HepG2 (cell line): ENCODE data around the gene GSDME. TPM values are rescaled to one million over a fixed set of nuclear protein-coding genes. Genes with fewer than 3 reads are reported as not detected.
A peak's percentile ranks its signal among the peaks of the same experiment; 100 is the strongest.

Source experiments
- ATAC-seq: fragments of 200-7000 bp; cut with Tn5 transposase; 3 replicates; pipeline ENCODE4 v1.9.1; 2020; ENCODE audit warnings: mild to moderate bottlenecking, moderate library complexity
- BruUV-seq: library from RNA; stranded (reverse); fragments of 400-500 nt; replicated peaks from 2 replicates; lab custom pipeline; 2021; lab: Mats Ljungman, UMichigan
- CTCF ChIA-PET: fragments of 300-600 bp; formaldehyde crosslinking; extraction: SDS; loops from one replicate; lab custom pipeline; 2021; ENCODE audit warnings: low total read pairs, inconsistent platforms, low intra/inter-chr PET ratio; lab: Yijun Ruan, JAX
- POLR2A ChIA-PET: fragments of 350-600 bp; sonication (Branson Sonifier 250); formaldehyde crosslinking; loops from one replicate; lab custom pipeline; 2020; ENCODE audit warnings: antibody characterized with exemption, inconsistent platforms; lab: Yijun Ruan, JAX
- DNase-seq: peaks from one replicate; pipeline ENCODE4 v3.0.0-alpha.2; 2015; ENCODE audit warnings: low spot score
- FAIRE-seq: peaks from 3 replicates; lab custom pipeline; 2011; peaks lifted over from hg19 to GRCh38; lab: Jason Lieb, UNC
- H2AFZ ChIP-seq: one replicate; pipeline ENCODE4 v1.6.1; 2011; ENCODE audit warnings: low read length, inconsistent platforms
- H3K27ac ChIP-seq: fragments of 300-600 bp; 3 replicates; pipeline ENCODE4 v1.8.0; 2011; ENCODE audit warnings: mixed run types, mild to moderate bottlenecking, mixed read lengths, low read length, inconsistent platforms; ENCODE audit not compliant: insufficient read depth; ENCODE audit errors: extremely low read length
- H3K27me3 ChIP-seq, 2 experiments: fragments of 200-600 bp in 1 of 2; 2 replicates in 1 of 2; 3 replicates in 1 of 2; pipeline versions ENCODE4 v1.6.0 to v1.8.0; 2011; ENCODE audit warnings: low read length in 2 of 2, mild to moderate bottlenecking in 2 of 2, moderate library complexity in 2 of 2, inconsistent platforms in 1 of 2; ENCODE audit not compliant: insufficient read depth in 2 of 2, control insufficient read depth in 1 of 2
- H3K36me3 ChIP-seq, 2 experiments: fragments of 200-600 bp in 1 of 2; replicated peaks in 1 of 2; 2 replicates in 1 of 2; 3 replicates in 1 of 2; pipeline versions ENCODE4 v1.5.1 to v1.8.0; 2011; ENCODE audit warnings: low read length in 2 of 2, inconsistent platforms in 1 of 2; ENCODE audit not compliant: insufficient read depth in 2 of 2, control insufficient read depth in 1 of 2
- H3K4me1 ChIP-seq: 2 replicates; pipeline ENCODE4 v1.5.1; 2012; ENCODE audit warnings: low read length, inconsistent platforms; ENCODE audit not compliant: insufficient read depth
- H3K4me2 ChIP-seq: 2 replicates; pipeline ENCODE4 v1.6.0; 2011; ENCODE audit warnings: low read depth, low read length, inconsistent platforms
- H3K4me3 ChIP-seq, 3 experiments: fragments of 200-600 bp in 1 of 3; sonication (generic), shearing (Covaris generic) in 1 of 3; replicated peaks in 1 of 3; 2 replicates each; pipeline ENCODE4 v1.5.1; 2011 to 2016; ENCODE audit warnings: low read length in 3 of 3, inconsistent platforms in 2 of 3, low read depth in 2 of 3, mild to moderate bottlenecking in 2 of 3, control low read depth in 1 of 3, mixed read lengths in 1 of 3; ENCODE audit not compliant: insufficient read depth in 1 of 3
- H3K79me2 ChIP-seq: one replicate; pipeline ENCODE4 v1.6.1; 2011; ENCODE audit warnings: low read length, inconsistent platforms; ENCODE audit not compliant: insufficient read depth
- H3K9ac ChIP-seq: 2 replicates; pipeline ENCODE4 v1.6.0; 2011; ENCODE audit warnings: mild to moderate bottlenecking, low read depth, low read length, inconsistent platforms; ENCODE audit not compliant: insufficient read depth
- H3K9me3 ChIP-seq: 2 replicates; pipeline ENCODE4 v1.5.1; 2012; ENCODE audit warnings: mild to moderate bottlenecking, low read length
- H4K20me1 ChIP-seq: 2 replicates; pipeline ENCODE4 v1.6.0; 2011; ENCODE audit warnings: inconsistent platforms, mild to moderate bottlenecking, low read length, moderate library complexity; ENCODE audit not compliant: insufficient read depth
- SMAD1 ChIP-seq: sonication (generic); formaldehyde crosslinking; IDR thresholded peaks from 2 replicates; pipeline ENCODE4 v1.4.0; 2020; ENCODE audit warnings: missing genetic modification reagents, low read depth, mild to moderate bottlenecking, borderline replicate concordance
- ZNF263 ChIP-seq: sonication (generic); formaldehyde crosslinking; IDR thresholded peaks from 2 replicates; pipeline ENCODE4 v1.4.0; 2020; ENCODE audit warnings: missing genetic modification reagents
- ZNF678 ChIP-seq: sonication (generic); formaldehyde crosslinking; IDR thresholded peaks from 2 replicates; pipeline ENCODE4 v1.4.0; 2020; ENCODE audit warnings: mild to moderate bottlenecking, missing genetic modification reagents
- WGBS: methylation state at CpG from one replicate; pipeline ENCODE4 v1.1.6; 2017; ENCODE audit warnings: low lambda C conversion rate; 5-methylcytosine and 5-hydroxymethylcytosine counted together
- in situ Hi-C: cut with HindIII; loops from 2 replicates; pipeline ENCODE4 v1.10.0; 2017; ENCODE audit warnings: low pct_unique_long_range_greater_than_20kb; ENCODE audit not compliant: extremely low pct_ligation_motif_present
- intact Hi-C: fragments of 100-400 bp; cut with micrococcal nuclease; formaldehyde crosslinking; loops from one replicate; pipeline ENCODE4 v1.10.0; 2022; ENCODE audit not compliant: unreplicated experiment
- polyA plus RNA-seq, 8 experiments: library from polyadenylated mRNA; depleted of rRNA in 3 of 8; stranded (reverse) in 7 of 8; unstranded in 1 of 8; fragments of >200 nt; fragmentation: Illumina TruSeq in 4 of 8; extraction: Trizol in 4 of 8; gene quantifications; 2 replicates each; pipeline versions ENCODE4 v1.2.1 to v1.2.3, GENCODE V29; 2011 to 2016; ENCODE audit warnings: low read depth in 4 of 8, missing spikeins in 1 of 8, mixed read lengths in 1 of 8; ENCODE audit not compliant: insufficient read depth in 1 of 8
- total RNA-seq, 5 experiments: library from RNA; depleted of rRNA; stranded (reverse); fragments of >200 nt; fragmentation: Illumina TruSeq; extraction: Trizol; gene quantifications; 2 replicates each; pipeline ENCODE4 v1.2.3, GENCODE V29; 2016; ENCODE audit warnings: low read depth in 1 of 5
- TF ChIP-seq, protein P1 (sequence below): sonication (generic); formaldehyde crosslinking; IDR thresholded peaks from 2 replicates; pipeline ENCODE4 v1.5.0; 2020; ENCODE audit warnings: mild to moderate bottlenecking, missing genetic modification reagents, borderline replicate concordance

GSDME gene
- total and polyA plus RNA-seq, 2 of the 13 experiments (the other 11 are each of a cell fraction or from before 2014, with no cell fraction given): 19.2 to 28.2 TPM

DNA sequence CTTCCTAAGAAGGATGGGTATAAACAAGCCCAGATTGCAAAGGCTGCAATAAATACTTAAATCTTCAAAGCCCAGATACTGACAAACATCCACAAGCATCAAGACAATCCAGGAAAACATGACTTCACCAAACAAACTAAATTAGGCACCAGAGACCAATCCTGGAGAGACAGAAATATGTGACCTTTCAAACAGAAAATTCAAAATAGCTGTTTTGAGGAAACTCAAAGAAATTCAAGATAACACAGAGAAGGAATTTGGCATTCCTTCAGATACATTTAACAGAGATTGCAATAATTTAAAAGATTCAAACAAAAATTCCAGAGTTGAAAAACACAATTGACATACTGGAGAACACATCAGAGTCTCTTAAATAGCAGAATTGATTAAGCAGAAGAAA, 23.0 kb downstream of the GSDME start (continued):
- TF ChIP-seq, protein P1, sequence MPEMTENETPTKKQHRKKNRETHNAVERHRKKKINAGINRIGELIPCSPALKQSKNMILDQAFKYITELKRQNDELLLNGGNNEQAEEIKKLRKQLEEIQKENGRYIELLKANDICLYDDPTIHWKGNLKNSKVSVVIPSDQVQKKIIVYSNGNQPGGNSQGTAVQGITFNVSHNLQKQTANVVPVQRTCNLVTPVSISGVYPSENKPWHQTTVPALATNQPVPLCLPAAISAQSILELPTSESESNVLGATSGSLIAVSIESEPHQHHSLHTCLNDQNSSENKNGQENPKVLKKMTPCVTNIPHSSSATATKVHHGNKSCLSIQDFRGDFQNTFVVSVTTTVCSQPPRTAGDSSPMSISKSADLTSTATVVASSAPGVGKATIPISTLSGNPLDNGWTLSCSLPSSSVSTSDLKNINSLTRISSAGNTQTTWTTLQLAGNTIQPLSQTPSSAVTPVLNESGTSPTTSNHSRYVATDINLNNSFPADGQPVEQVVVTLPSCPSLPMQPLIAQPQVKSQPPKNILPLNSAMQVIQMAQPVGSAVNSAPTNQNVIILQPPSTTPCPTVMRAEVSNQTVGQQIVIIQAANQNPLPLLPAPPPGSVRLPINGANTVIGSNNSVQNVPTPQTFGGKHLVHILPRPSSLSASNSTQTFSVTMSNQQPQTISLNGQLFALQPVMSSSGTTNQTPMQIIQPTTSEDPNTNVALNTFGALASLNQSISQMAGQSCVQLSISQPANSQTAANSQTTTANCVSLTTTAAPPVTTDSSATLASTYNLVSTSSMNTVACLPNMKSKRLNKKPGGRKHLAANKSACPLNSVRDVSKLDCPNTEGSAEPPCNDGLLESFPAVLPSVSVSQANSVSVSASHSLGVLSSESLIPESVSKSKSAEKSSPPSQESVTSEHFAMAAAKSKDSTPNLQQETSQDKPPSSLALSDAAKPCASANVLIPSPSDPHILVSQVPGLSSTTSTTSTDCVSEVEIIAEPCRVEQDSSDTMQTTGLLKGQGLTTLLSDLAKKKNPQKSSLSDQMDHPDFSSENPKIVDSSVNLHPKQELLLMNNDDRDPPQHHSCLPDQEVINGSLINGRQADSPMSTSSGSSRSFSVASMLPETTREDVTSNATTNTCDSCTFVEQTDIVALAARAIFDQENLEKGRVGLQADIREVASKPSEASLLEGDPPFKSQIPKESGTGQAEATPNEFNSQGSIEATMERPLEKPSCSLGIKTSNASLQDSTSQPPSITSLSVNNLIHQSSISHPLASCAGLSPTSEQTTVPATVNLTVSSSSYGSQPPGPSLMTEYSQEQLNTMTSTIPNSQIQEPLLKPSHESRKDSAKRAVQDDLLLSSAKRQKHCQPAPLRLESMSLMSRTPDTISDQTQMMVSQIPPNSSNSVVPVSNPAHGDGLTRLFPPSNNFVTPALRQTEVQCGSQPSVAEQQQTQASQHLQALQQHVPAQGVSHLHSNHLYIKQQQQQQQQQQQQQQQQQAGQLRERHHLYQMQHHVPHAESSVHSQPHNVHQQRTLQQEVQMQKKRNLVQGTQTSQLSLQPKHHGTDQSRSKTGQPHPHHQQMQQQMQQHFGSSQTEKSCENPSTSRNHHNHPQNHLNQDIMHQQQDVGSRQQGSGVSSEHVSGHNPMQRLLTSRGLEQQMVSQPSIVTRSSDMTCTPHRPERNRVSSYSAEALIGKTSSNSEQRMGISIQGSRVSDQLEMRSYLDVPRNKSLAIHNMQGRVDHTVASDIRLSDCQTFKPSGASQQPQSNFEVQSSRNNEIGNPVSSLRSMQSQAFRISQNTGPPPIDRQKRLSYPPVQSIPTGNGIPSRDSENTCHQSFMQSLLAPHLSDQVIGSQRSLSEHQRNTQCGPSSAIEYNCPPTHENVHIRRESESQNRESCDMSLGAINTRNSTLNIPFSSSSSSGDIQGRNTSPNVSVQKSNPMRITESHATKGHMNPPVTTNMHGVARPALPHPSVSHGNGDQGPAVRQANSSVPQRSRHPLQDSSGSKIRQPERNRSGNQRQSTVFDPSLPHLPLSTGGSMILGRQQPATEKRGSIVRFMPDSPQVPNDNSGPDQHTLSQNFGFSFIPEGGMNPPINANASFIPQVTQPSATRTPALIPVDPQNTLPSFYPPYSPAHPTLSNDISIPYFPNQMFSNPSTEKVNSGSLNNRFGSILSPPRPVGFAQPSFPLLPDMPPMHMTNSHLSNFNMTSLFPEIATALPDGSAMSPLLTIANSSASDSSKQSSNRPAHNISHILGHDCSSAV (CRISPR knock-in tag): no peak
- TF ChIP-seq SMAD1 (CRISPR knock-in tag): no peak

DNA sequence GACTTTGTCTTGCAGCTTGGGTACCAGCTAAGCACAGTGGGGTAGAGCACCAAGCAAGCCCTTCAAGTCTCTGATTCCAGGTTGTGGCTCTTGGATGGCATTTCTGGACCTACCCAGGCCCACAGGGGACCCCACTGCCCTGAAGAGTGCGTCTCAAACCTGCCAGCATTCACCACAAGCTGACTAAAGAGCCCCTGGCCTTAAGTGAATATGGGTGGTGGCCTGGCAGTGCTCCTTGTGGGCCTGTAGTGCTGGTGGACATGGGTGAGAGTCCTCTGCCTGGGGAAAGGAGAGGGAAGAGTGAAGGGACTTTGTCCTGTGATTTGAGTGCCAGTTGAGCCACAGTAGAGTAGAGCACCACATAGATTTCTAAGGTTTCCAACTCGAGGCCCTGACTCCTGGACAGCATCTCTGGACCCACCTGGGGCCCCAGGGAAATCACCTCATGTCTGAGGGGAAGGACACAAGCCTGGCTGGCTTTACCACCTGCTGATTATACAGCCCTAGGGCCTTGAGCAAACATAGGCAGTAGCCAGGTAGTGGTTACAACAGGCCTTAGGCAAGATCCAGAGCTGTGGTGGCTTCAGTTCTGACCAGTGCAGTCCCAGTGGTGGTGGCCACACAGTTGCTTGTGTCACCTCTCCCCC, 23.7 kb downstream of the GSDME start:
- H3K9ac ChIP-seq: no peak overlapping the region
- DNase-seq: no peak
- TF ChIP-seq ZNF263 (CRISPR knock-in tag) (0 out of 2 replicates have a peak, but pooled peaks have one; percentile 15), ZNF678 (no peak)
- H3K79me2 ChIP-seq: no peaks in the 10 kb centered on the region
- H3K36me3 ChIP-seq: no peaks in the 10 kb centered on the region; a peak in 1 of 5 replicates
- H2AFZ ChIP-seq: no peak overlapping the region
- no peak for FAIRE-seq
- no peak overlapping the region for H3K4me2 ChIP-seq
- ChIA-PET POLR2A (no interaction called here), CTCF (no interaction called here)
- H4K20me1 ChIP-seq: no peaks in the 10 kb centered on the region
- peak overlapping the region; percentile 10 for H3K27ac ChIP-seq
- BruUV-seq: no TSS peak
- no peak overlapping the region for H3K4me3 ChIP-seq
- peaks cover 2% of the 10 kb centered on the region for H3K9me3 ChIP-seq
- WGBS: 100% methylated on average over 1 of the region's 2 CpGs
- peak; percentile 67 for ATAC-seq
- in situ Hi-C loops (no loop called here), intact Hi-C loops (no loop called here)
- peaks cover 19% of the 10 kb centered on the region for H3K4me1 ChIP-seq
- H3K27me3 ChIP-seq: no peaks in the 10 kb centered on the region
